GM12873 (cell line): ENCODE results near the gene FANCE.

Experiments used
- CTCF ChIP-seq: IDR thresholded peaks from 2 replicates; pipeline ENCODE4 v1.5.1; 2012; ENCODE audit warnings: low read depth, mild to moderate bottlenecking, moderate library complexity, low read length, control low read depth; ENCODE audit not compliant: insufficient read depth; ENCODE audit errors: missing control alignments

FANCE gene

DNA sequence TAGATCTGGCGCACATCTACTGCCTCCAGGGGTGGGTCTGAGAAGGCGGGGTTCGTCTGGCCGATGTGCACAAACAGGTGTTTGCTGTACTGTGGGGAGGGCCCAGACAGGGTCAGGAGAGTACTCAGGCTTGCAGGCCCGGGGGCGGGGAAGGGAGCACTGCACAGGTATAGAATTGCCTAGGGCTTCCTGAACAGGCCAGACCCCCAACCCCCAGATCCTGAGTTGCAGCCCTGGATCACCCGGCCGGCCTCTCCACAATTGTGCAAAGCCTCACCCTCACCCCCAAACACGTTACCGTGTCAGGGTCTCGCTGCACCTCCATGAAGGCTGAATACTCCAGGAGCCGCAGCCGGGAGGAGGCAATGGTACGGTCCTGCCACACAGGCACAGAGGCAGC, 23.9 kb downstream of the FANCE start:
- no peak for TF ChIP-seq CTCF

DNA sequence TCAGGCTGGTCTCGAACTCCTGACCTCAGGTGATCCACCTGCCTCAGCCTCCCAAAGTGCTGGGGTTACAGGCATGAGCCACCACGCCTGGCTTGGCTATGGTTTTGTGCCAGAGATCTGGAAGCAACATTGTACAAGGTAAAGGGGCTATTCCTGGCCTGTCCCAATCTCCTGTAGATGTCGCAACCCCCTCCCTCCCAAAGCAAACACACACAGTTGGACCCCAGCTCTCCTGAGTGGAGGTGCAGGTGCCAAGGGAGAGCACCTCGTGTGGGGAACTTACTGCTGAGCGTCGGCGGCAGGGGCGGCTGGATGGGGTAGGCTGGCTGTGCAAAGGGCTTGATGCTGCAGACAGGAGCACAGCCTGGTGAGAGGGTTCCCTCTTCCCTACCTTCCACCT, 24.9 kb downstream of the FANCE start:
- TF ChIP-seq CTCF = no peak

- no peak for TF ChIP-seq CTCF
These were observed 25.5 kb downstream of the FANCE start for GRCh38 chr6:35477551-35478179.

DNA sequence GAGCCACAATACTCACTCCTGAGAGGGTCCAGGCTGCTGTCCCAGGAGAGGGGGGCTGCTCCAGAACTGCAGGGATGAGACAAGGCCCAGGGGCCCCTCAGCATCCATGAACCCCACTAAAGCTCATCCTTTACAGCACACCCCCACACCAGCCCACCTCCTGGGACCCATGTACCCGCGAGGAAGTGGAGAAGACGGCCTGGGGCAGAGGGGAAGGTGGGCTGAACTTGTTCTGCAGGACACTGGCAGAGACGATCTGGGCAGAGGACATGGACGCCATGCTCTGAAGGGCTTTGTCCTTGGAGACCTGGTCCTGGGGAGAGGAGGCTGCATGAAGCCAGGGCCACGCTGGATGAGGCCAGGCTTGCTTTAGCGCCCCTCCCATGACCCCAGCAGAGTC, 26.1 kb downstream of the FANCE start:
- TF ChIP-seq CTCF = no peak

- TF ChIP-seq CTCF = no peak
These were observed 28.0 kb downstream of the FANCE start for GRCh38 chr6:35480176-35480575.

GRCh38 chr6:35481226-35481625, 29.1 kb downstream of the FANCE start:
- no peak for TF ChIP-seq CTCF

DNA sequence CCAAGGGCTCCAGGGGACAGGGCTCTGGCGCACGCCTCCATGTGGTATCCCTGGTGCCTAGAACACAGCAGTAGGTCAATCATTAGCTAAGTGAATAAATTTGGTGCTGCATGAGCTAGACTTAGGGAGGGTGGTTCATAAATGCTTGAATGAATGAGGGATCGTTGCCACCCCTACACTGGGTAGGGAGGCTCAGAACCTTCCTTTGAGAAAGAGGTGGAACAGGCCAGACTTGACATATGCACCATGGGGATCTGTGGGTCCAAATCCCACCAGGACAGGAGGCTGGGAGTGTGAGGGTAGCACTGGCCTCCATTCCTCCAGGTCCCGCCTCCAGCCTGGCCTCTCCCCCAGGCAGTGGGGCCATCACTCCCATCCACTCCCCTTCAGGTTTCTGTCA, 30.9 kb downstream of the FANCE start:
- no peak for TF ChIP-seq CTCF
